Cardiac muscle cell (in vitro differentiated cells and primary cell): ENCODE results near the gene MLLT10. TPM values are rescaled to one million over a fixed set of nuclear protein-coding genes. Genes with fewer than 3 reads are reported as not detected.
"Not testable (repeated sequence)": the region's sequence is repeated elsewhere in the genome, so short reads cannot be mapped to it uniquely, and the experiment has no call there.

ENCODE experiments used
- DNase-seq, 2 donors: peaks; one replicate each; pipeline versions ENCODE4 v3.0.0 to v3.0.0-alpha.2; 2010 to 2017; ENCODE audit warnings: low read depth in 1 of 2, low spot score in 1 of 2
- H3K27ac ChIP-seq: fragments of 200-600 bp; sonication (generic); 2 replicates; pipeline ENCODE4 v1.5.1; 2016
- H3K27me3 ChIP-seq: fragments of 200-600 bp; sonication (generic); 2 replicates; pipeline ENCODE4 v1.6.0; 2016; ENCODE audit warnings: control low read depth
- H3K36me3 ChIP-seq: fragments of 200-600 bp; sonication (generic); 2 replicates; pipeline ENCODE4 v1.5.1; 2016; ENCODE audit warnings: control low read depth
- H3K4me1 ChIP-seq: fragments of 200-600 bp; sonication (generic); 2 replicates; pipeline ENCODE4 v1.8.1; 2017; ENCODE audit warnings: low read depth, mild to moderate bottlenecking, mixed run types
- H3K4me3 ChIP-seq: fragments of 200-600 bp; sonication (generic); 2 replicates; pipeline ENCODE4 v1.5.1; 2016; ENCODE audit warnings: mild to moderate bottlenecking
- H3K9me3 ChIP-seq: fragments of 200-600 bp; sonication (generic); 2 replicates; pipeline ENCODE4 v1.5.1; 2017; ENCODE audit warnings: low read depth, mild to moderate bottlenecking, control low read depth
- polyA plus RNA-seq: library from polyadenylated mRNA; unstranded; fragments of >200 nt; fragmentation: Nextera tagmentation; extraction: Ambion mirVana; gene quantifications from 2 replicates; pipeline ENCODE4 v1.2.1, GENCODE V29; 2016
- total RNA-seq: library from RNA; depleted of rRNA; stranded (reverse); fragments of >200 nt; gene quantifications from 2 replicates; pipeline ENCODE4 v1.2.3, GENCODE V29; 2016
- TF ChIP-seq, protein P1 (sequence below): IDR thresholded peaks from 2 replicates; pipeline ENCODE4 v1.5.1; 2012; ENCODE audit warnings: low read depth, mild to moderate bottlenecking, low read length

The MLLT10 gene
- total and polyA plus RNA-seq, 2 experiments from 2014 or later = 38.4 to 40.6 TPM

DNA sequence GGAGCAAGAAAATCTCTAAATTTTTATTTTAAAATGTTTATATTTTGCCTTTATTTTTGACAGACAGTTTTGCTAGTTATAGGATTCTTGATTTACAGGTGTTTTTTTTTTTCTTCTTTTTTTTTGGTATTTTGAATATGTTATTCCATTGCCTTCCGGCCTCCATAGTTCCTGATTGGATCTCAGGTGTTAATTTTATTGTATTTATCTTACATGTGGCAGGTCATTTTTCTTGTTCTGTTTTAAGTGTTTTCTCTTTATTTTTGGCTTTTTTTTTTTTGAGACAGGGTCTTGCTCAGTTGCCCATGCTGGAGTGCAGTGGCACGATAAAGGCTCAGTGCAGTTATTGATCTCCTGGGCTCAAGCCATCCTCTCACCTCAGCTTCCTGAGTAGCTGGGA lies 73.9 kb downstream of the MLLT10 start:
- no peaks in the 10 kb centered on the region for H3K27me3 ChIP-seq
- H3K36me3 ChIP-seq = peaks cover 7% of the 10 kb centered on the region
- H3K27ac ChIP-seq = no peak overlapping the region
- no peaks in the 10 kb centered on the region for H3K9me3 ChIP-seq
- no peak overlapping the region for H3K4me3 ChIP-seq
- peaks cover 10% of the 10 kb centered on the region for H3K4me1 ChIP-seq
- TF ChIP-seq, protein P1, sequence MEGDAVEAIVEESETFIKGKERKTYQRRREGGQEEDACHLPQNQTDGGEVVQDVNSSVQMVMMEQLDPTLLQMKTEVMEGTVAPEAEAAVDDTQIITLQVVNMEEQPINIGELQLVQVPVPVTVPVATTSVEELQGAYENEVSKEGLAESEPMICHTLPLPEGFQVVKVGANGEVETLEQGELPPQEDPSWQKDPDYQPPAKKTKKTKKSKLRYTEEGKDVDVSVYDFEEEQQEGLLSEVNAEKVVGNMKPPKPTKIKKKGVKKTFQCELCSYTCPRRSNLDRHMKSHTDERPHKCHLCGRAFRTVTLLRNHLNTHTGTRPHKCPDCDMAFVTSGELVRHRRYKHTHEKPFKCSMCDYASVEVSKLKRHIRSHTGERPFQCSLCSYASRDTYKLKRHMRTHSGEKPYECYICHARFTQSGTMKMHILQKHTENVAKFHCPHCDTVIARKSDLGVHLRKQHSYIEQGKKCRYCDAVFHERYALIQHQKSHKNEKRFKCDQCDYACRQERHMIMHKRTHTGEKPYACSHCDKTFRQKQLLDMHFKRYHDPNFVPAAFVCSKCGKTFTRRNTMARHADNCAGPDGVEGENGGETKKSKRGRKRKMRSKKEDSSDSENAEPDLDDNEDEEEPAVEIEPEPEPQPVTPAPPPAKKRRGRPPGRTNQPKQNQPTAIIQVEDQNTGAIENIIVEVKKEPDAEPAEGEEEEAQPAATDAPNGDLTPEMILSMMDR = no peak
- DNase-seq = no peak

DNA sequence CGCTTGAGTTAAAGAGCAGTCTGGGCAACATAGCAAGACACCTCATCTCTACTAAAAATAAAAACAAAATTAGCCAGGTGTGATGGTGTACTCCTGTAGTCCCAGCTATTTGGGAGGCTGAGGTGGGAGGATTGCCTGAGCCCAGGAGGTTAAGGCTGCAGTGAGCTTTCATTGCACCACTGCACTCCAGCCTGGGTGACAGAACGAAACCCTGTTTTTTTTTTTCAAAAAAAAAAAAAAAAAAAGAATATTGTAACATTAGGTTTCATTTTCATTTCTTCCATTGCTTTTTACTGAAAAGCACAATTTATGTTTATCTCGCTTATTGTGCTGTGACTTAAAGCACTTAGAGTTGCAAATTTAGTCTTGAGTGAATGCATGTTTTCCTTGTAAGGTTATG lies 80.0 kb downstream of the MLLT10 start:
- Histone ChIP-seq H3K9me3 (no peaks in the 10 kb centered on the region), H3K4me3 (no peak overlapping the region), H3K36me3 (peaks cover 7% of the 10 kb centered on the region), H3K27me3 (no peaks in the 10 kb centered on the region), H3K4me1 (peaks cover 5% of the 10 kb centered on the region), H3K27ac (no peak overlapping the region)
- DNase-seq = no peak
- TF ChIP-seq, protein P1 = no peak

DNA sequence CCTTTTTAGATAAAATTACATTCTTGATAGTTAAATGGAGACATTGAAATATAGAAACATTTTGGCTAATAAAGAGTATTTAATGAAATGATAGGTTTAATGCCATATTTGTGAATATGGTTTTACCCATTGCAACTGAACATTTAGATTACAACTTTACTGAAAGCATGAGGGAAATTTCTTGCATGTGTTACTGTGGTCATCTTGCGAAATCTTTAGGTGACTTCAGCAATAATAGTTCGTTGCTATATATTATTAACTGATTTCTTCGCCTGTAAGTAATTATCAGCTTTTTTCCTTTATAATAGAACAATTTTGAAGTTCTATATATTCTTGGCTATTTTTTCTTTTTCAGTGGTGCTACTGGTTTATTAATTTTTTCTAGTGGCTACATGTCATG lies 83.2 kb downstream of the MLLT10 start:
- Histone ChIP-seq H3K36me3 (peaks cover 6% of the 10 kb centered on the region), H3K4me1 (no peaks in the 10 kb centered on the region), H3K27me3 (no peaks in the 10 kb centered on the region), H3K27ac (no peak overlapping the region), H3K4me3 (no peak overlapping the region), H3K9me3 (no peaks in the 10 kb centered on the region)
- TF ChIP-seq, protein P1 = no peak
- DNase-seq = peak in 1 of 2 donors; percentile 44

DNA sequence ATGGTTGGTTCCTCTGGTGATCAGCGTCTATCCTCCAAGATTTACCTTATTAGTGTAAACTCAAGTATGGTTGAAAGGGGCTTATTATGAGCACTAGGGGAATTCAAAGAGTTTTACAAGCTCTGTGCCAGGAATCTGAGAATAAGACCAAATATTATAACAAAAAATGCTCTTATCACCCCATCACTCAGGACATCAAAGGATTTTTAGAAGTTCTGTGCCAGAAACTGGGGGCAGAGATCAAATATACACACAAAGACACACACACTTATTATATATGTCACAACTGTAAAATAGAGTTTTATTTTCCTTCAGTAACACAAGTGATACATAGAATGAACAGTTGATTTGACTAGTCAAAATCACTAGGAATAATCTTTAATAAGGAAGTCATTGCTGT lies 89.3 kb downstream of the MLLT10 start:
- Histone ChIP-seq H3K4me3 (no peak overlapping the region), H3K9me3 (no peaks in the 10 kb centered on the region), H3K36me3 (no peaks in the 10 kb centered on the region), H3K27ac (peak overlapping the region; percentile 22), H3K27me3 (no peaks in the 10 kb centered on the region), H3K4me1 (peaks cover 26% of the 10 kb centered on the region)
- TF ChIP-seq, protein P1 = no peak
- DNase-seq = no peak

DNA sequence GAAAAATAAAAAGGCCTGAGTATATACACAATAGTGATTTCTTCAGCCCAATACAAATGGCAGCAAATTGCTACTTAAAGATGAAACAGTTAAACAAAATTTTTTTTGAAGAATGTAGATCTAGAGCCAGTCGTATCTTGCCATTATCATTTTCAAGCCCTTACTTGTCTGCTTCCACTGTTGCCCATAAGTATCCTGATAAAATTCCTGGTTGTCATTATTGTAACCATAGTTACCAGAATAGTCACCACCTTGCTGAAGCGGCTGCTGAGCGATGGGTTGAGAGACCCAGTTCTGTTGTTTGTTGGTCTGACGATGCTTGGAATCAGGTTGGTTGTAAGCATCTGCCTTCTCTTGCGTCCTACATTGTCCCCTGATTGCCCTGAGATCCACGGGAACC lies 90.4 kb downstream of the MLLT10 start:
- H3K36me3 ChIP-seq, H3K4me3 ChIP-seq, H3K9me3 ChIP-seq, H3K27me3 ChIP-seq, DNase-seq: not testable (repeated sequence)
- peaks cover 26% of the 10 kb centered on the region for H3K4me1 ChIP-seq
- H3K27ac ChIP-seq = peak overlapping the region; percentile 42

DNA sequence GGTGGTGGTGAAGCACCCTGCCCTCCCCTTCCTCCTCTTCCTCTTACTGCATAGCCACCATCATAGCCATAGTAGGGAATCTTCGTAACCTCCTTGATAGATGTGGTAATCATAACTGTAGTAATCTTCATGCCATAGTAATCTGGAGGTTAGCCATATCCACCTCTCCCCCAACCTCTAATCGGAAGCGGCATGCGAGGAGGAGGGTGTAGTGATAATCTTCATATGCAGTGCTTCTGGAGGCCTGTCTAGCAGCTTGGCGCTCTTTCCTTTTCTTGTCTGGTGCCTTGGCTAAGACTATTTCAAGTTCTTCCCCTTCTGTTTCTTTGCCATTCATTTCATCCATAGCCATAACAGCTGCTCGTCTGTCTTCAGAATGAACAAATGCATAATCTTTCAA lies 90.9 kb downstream of the MLLT10 start:
- H3K9me3 ChIP-seq = no peaks in the 10 kb centered on the region
- H3K4me3 ChIP-seq = no peak overlapping the region
- H3K36me3 ChIP-seq = no peaks in the 10 kb centered on the region
- TF ChIP-seq, protein P1 = no peak
- peak in 1 of 2 donors; percentile 41 for DNase-seq
- peak overlapping the region; percentile 42 for H3K27ac ChIP-seq
- H3K4me1 ChIP-seq = peaks cover 26% of the 10 kb centered on the region
- H3K27me3 ChIP-seq = no peaks in the 10 kb centered on the region
